A673 (cell line): ENCODE results near the gene GRAMD2A. TPM values are rescaled to one million over a fixed set of nuclear protein-coding genes. Genes with fewer than 3 reads are reported as not detected.

ENCODE experiments used
- Bru-seq: library from RNA; stranded (reverse); fragments of 400-500 nt; gene quantifications from one replicate; lab custom pipeline; 2021; lab: Mats Ljungman, UMichigan
- BruChase-seq, 2 experiments: library from RNA; stranded (reverse); fragments of 400-500 nt; gene quantifications; one replicate each; lab custom pipeline; 2021; lab: Mats Ljungman, UMichigan
- BruUV-seq: library from RNA; stranded (reverse); fragments of 400-500 nt; replicated peaks from 2 replicates; lab custom pipeline; 2021; lab: Mats Ljungman, UMichigan
- CTCF ChIA-PET: fragments of 300-600 bp; sonication (Branson Sonifier 250); formaldehyde crosslinking; loops from one replicate; lab custom pipeline; 2022; ENCODE audit warnings: antibody characterized with exemption; lab: Charles Lee
- POLR2A ChIA-PET: fragments of 300-600 bp; sonication (Branson Sonifier 250); formaldehyde crosslinking; loops from one replicate; lab custom pipeline; 2022; ENCODE audit warnings: antibody characterized with exemption; ENCODE audit not compliant: low non-redundant PET; lab: Charles Lee
- DNase-seq: peaks from one replicate; pipeline ENCODE4 v3.0.0-alpha.2; 2015; ENCODE audit warnings: low spot score
- H3K27ac ChIP-seq: fragments of 200-600 bp; sonication (generic); 2 replicates; pipeline ENCODE4 v1.5.1; 2016; ENCODE audit warnings: mixed run types, low read depth, mild to moderate bottlenecking, mixed read lengths, antibody characterized with exemption, low read length; ENCODE audit not compliant: poor library complexity, severe bottlenecking
- H3K27me3 ChIP-seq: fragments of 200-600 bp; sonication (generic); replicated peaks from 2 replicates; pipeline ENCODE4 v1.6.1; 2017; ENCODE audit warnings: mixed run types, low read depth, mild to moderate bottlenecking, mixed read lengths, antibody characterized with exemption, low read length; ENCODE audit not compliant: insufficient read depth, poor library complexity
- H3K36me3 ChIP-seq: fragments of 200-600 bp; sonication (generic); 2 replicates; pipeline ENCODE4 v1.6.1; 2016; ENCODE audit warnings: mixed run types, mild to moderate bottlenecking, mixed read lengths, antibody characterized with exemption, low read length; ENCODE audit not compliant: insufficient read depth, poor library complexity, severe bottlenecking
- H3K4me1 ChIP-seq: fragments of 200-600 bp; sonication (generic); 2 replicates; pipeline ENCODE4 v1.6.1; 2017; ENCODE audit warnings: mixed run types, mild to moderate bottlenecking, mixed read lengths, antibody characterized with exemption, low read length; ENCODE audit not compliant: insufficient read depth, poor library complexity, severe bottlenecking
- H3K4me3 ChIP-seq: fragments of 200-600 bp; sonication (generic); 2 replicates; pipeline ENCODE4 v1.5.1; 2016; ENCODE audit warnings: low read depth, mixed run types, mild to moderate bottlenecking, mixed read lengths, low read length; ENCODE audit not compliant: poor library complexity, severe bottlenecking
- H3K9me3 ChIP-seq: fragments of 200-600 bp; sonication (generic); 2 replicates; pipeline ENCODE4 v1.6.1; 2016; ENCODE audit warnings: mixed run types, low read depth, mild to moderate bottlenecking, mixed read lengths, antibody characterized with exemption, low read length; ENCODE audit not compliant: poor library complexity, severe bottlenecking
- EZH2 ChIP-seq: fragments of 200-600 bp; sonication (generic); IDR thresholded peaks from 2 replicates; pipeline ENCODE4 v1.6.1; 2017; ENCODE audit warnings: borderline replicate concordance, low read depth, mild to moderate bottlenecking, mixed read lengths, antibody characterized with exemption, low read length; ENCODE audit not compliant: poor library complexity, severe bottlenecking
- intact Hi-C: fragments of 100-400 bp; cut with micrococcal nuclease; formaldehyde crosslinking; loops from one replicate; pipeline ENCODE4 v1.10.0; 2022; ENCODE audit not compliant: unreplicated experiment
- long read RNA-seq: library from polyadenylated mRNA; stranded (forward); transcript quantifications from one replicate; pipeline ENCODE4 v2.0.0, GENCODE V29; 2022
- total RNA-seq: library from RNA; stranded (reverse); gene quantifications from 2 replicates; pipeline ENCODE4 v1.2.3, GENCODE V29; 2021
- TF ChIP-seq, protein P1 (sequence below): fragments of 300-800, 200-600 bp; sonication (generic); conservative IDR thresholded peaks from 2 replicates; pipeline ENCODE4 v1.5.1; 2017; ENCODE audit warnings: low read depth, mild to moderate bottlenecking, antibody characterized with exemption, low read length, moderate library complexity, mixed read lengths

Gene GRAMD2A
- 0.20 and 0.43 TPM in 2 replicates for total RNA-seq
- Bru-seq, nascent RNA = percentile 20 among the genes with signal in this experiment
- BruChase-seq, experiment 1, labeled RNA remaining after a 2-hour chase = percentile 18 among the genes with signal in this experiment
- percentile 16 among the genes with signal in this experiment for BruChase-seq, experiment 2, labeled RNA remaining after a 6-hour chase
- long read RNA-seq, partial matches to known transcripts = 2 of 2 reads
- long read RNA-seq, other reads (novel, unspliced or antisense) = 0 of 2 reads

DNA sequence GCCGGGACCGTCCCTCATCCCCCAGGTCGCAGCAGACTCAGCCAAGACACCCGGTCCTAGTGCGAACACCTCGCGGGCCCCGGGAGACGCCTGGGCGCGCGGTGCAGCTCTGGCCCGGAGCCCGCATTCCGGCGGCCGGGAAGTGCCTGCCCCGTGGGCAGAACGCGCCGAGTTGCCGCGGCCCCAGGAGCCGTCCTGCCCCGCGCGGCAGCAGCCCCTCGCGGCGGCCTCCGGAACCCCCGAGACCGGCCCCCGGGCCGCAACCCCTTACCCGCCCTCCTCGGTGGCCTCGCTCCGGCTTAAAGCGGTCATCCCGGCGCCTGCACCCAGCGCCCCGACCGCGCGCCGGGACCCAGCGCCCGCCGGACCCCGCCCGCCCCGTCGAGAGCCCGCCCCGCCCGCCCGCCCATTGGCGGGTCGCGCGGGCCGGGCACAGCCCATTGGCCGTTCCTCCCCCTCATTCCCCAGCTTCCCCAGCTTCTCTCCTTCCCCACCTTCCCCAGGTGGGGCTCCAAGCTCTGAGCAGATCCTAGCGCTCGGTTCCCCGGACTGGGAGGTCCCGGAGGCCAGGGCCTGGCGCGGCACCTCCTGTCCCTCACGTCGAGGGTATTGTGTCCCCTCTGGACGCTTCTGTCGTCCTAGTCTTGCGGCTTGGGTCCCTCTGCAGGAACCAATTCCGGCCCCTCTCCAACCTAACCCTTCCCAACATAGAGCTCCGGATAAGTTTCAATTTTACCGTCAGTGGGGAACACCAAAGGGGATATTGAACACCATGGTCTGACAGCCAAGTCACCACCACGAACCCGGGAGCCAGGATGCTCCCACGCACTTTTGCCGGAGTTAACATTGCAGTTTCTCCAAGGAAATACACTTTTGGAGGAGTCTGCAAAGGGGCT lies at the start of gene GRAMD2A:
GRAMD2A (minus strand) TSS at position 328 of the 896 bp plus-strand sequence.
- Histone ChIP-seq H3K4me3 (peak within 1 kb of the TSS; percentile 24), H3K36me3 (peaks cover 49% of the 10 kb centered on the region), H3K4me1 (no peaks in the 10 kb centered on the region), H3K27ac (no peak within 1 kb of the TSS), H3K9me3 (no peaks in the 10 kb centered on the region), H3K27me3 (no peaks in the 10 kb centered on the region)
- CTCF ChIA-PET = no interaction called here
- no TSS peak for BruUV-seq
- POLR2A ChIA-PET = no interaction called here
- TF ChIP-seq EZH2 = no peak
- TF ChIP-seq, protein P1, sequence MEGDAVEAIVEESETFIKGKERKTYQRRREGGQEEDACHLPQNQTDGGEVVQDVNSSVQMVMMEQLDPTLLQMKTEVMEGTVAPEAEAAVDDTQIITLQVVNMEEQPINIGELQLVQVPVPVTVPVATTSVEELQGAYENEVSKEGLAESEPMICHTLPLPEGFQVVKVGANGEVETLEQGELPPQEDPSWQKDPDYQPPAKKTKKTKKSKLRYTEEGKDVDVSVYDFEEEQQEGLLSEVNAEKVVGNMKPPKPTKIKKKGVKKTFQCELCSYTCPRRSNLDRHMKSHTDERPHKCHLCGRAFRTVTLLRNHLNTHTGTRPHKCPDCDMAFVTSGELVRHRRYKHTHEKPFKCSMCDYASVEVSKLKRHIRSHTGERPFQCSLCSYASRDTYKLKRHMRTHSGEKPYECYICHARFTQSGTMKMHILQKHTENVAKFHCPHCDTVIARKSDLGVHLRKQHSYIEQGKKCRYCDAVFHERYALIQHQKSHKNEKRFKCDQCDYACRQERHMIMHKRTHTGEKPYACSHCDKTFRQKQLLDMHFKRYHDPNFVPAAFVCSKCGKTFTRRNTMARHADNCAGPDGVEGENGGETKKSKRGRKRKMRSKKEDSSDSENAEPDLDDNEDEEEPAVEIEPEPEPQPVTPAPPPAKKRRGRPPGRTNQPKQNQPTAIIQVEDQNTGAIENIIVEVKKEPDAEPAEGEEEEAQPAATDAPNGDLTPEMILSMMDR = no peak
- intact Hi-C loops = loop anchor here (5.0 kb wide), 1 partner anchor 90 kb away; no protein-coding TSS in a partner anchor
- peak; percentile 46 for DNase-seq

DNA sequence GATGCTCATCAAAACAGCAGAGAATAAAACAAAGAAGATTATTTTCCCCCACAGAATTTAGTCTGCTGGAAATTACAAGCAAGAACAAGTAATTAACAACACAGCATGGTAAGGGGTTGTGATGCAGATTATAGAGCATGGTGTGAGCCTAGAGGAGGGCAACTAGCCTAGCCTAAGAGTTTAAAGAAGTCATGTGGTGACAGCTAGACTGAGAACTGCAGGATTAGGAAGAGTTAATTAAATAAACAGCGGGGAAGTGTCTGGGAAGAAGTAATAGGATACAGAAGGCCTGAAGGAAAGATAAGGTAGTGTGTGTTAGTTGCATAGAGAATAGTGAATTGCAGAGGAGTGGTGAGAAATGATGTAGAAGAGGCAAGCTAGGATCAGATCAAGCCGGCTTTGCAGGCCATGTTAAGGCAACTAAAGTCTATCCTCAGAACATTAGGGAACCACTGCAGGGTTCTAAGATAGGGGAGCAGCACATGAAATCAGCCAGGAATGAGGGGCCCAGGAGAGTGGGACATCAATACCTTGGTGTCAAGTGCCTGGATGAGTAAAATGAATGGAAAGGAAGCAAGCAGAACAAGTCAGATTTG lies 45.3 kb upstream of the GRAMD2A start:
- Histone ChIP-seq H3K4me1 (peaks cover 4% of the 10 kb centered on the region), H3K4me3 (no peak overlapping the region), H3K9me3 (no peaks in the 10 kb centered on the region), H3K27me3 (no peaks in the 10 kb centered on the region), H3K27ac (no peak overlapping the region), H3K36me3 (peaks cover 28% of the 10 kb centered on the region)
- POLR2A ChIA-PET = no interaction called here
- intact Hi-C loops = no loop called here
- no TSS peak for BruUV-seq
- peak; percentile 68 for DNase-seq
- CTCF ChIA-PET = no interaction called here
- TF ChIP-seq, protein P1 = no peak
- TF ChIP-seq EZH2 = no peak

DNA sequence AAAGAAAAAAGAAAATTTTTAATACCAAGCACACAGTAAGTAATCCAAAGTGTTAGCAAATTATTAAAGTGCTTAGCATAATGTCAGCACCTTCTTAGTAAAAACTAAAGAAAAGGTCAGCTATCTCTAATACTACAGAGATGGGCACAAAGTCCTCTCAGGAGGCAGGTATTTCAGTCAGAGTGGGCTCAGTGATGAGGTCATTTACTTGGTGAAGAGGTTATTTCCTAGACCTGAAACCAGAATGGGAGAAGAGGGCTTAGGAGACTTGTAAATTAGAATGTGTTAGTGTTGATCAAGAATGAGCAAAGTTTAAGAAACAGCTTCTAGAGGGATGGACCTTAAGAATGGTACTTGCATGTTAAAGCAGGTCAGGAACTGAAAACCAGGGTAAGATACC lies 42.1 kb upstream of the GRAMD2A start:
- peaks cover 17% of the 10 kb centered on the region for H3K4me1 ChIP-seq
- peaks cover 22% of the 10 kb centered on the region for H3K36me3 ChIP-seq
- no peak overlapping the region for H3K27ac ChIP-seq
- no peak overlapping the region for H3K4me3 ChIP-seq
- no peaks in the 10 kb centered on the region for H3K9me3 ChIP-seq
- intact Hi-C loops = loop anchor here (10.0 kb wide), 1 partner anchor 235 kb away; the partner anchor contains the start of gene ARIH1
- TF ChIP-seq, protein P1 = no peak
- no peak for TF ChIP-seq EZH2
- BruUV-seq = no TSS peak
- ChIA-PET POLR2A (no interaction called here), CTCF (no interaction called here)
- no peak for DNase-seq
- H3K27me3 ChIP-seq = no peaks in the 10 kb centered on the region
